Measurements from ENCODE around the gene TAF1C. TPM values are rescaled to one million over a fixed set of nuclear protein-coding genes. Genes with fewer than 3 reads are reported as not detected.

TAF1C gene
- total RNA-seq, 1 donor from 2014 or later, result 14.1 TPM

DNA sequence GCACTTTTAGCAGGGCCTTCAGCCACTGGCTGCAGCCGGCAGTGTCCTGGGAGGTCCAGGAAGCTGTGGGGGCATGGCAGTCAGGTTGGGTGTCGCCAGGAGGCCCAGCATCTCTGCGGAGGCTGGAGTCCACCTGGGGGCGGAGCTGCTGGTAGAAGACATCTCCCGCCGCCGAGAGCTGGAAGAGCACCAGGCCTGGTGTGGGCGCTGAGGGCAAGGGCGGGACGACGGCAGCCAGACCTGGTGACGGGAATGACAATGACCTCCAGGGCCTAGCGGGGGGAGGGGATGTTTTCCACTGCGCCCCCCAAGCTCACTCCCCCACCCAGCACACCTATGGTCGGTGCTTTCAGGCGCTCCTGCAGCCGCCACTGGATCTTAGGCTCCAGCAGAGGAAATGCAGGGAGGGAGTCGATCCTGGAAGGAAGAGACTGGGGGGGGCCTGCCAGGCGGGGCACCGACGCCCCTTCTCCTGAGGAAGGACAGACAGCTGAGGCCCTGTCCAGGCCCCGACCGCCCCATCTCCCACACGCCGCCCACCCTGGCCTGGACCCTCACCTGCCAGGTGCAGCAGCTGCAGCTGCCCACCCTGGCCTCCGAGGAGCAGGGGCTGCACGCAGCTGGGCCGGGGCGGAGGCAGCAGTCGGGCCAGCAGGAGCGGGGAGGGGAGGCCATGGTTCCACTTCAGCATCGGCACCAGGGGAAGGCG is 7.1 kb downstream of the TAF1C start:
- H3K4me3 ChIP-seq (ENCODE audit: low read length in 3 of 3), result no peak overlapping the region
- no peak overlapping the region for H3K9ac ChIP-seq (ENCODE audit: low read depth in 1 of 3, low read length in 3 of 3)
- no peaks in the 10 kb centered on the region for H3K9me3 ChIP-seq (ENCODE audit: control insufficient read depth in 3 of 3, low read length in 3 of 3)
- H3K36me3 ChIP-seq (ENCODE audit: control insufficient read depth in 3 of 3, insufficient read depth in 3 of 3, low read length in 3 of 3), result peaks cover 44 to 47% (median 45%) of the 10 kb centered on the region in 3 donors
- H3K4me1 ChIP-seq (ENCODE audit: control insufficient read depth in 3 of 3, insufficient read depth in 3 of 3, low read length in 3 of 3), result peaks cover 11 to 38% (median 32%) of the 10 kb centered on the region in 3 donors
- H3K27ac ChIP-seq (ENCODE audit: low read depth, low read length), result no peak overlapping the region
- no peaks in the 10 kb centered on the region for H3K27me3 ChIP-seq (ENCODE audit: control insufficient read depth in 3 of 3, insufficient read depth in 3 of 3, low read length in 3 of 3)

- Histone ChIP-seq H3K4me3 (ENCODE audit: low read length in 3 of 3) (no peak overlapping the region), H3K27me3 (ENCODE audit: control insufficient read depth in 3 of 3, insufficient read depth in 3 of 3, low read length in 3 of 3) (no peaks in the 10 kb centered on the region), H3K9me3 (ENCODE audit: control insufficient read depth in 3 of 3, low read length in 3 of 3) (no peaks in the 10 kb centered on the region), H3K9ac (ENCODE audit: low read depth in 1 of 3, low read length in 3 of 3) (no peak overlapping the region), H3K27ac (ENCODE audit: low read depth, low read length) (no peak overlapping the region), H3K4me1 (ENCODE audit: control insufficient read depth in 3 of 3, insufficient read depth in 3 of 3, low read length in 3 of 3) (peaks cover 11 to 32% (median 32%) of the 10 kb centered on the region in 3 donors), H3K36me3 (ENCODE audit: control insufficient read depth in 3 of 3, insufficient read depth in 3 of 3, low read length in 3 of 3) (peaks cover 43 to 44% (median 43%) of the 10 kb centered on the region in 3 donors)
Observed at GRCh38 chr16:84178892-84179611, 7.8 kb downstream of the TAF1C start.

GRCh38 chr16:84178146-84178765 is 8.6 kb downstream of the TAF1C start:
- H3K4me3 ChIP-seq (ENCODE audit: low read length in 3 of 3), result no peak overlapping the region
- peaks cover 11 to 29% (median 25%) of the 10 kb centered on the region in 3 donors for H3K4me1 ChIP-seq (ENCODE audit: control insufficient read depth in 3 of 3, insufficient read depth in 3 of 3, low read length in 3 of 3)

DNA sequence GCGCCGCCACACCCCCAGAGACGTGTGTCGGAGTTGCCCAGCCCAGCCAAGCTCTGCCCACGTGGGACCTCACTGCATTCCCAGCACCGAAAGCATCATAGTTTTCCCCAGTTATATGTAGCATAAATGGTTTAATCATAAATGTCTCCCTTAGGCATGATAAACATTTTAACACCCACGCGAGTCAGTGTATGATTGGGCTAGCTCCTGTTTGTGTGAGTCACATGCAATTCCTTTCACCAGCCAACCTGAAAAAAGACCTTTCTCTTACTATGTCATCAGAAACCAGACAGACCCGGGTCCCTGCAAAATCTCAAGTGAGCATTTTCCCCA is 9.2 kb downstream of the TAF1C start:
- Histone ChIP-seq H3K4me3 (ENCODE audit: low read length in 3 of 3) (no peak overlapping the region), H3K36me3 (ENCODE audit: control insufficient read depth in 3 of 3, insufficient read depth in 3 of 3, low read length in 3 of 3) (peaks cover 29 to 34% (median 34%) of the 10 kb centered on the region in 3 donors), H3K4me1 (ENCODE audit: control insufficient read depth in 3 of 3, insufficient read depth in 3 of 3, low read length in 3 of 3) (peaks cover 11 to 28% (median 23%) of the 10 kb centered on the region in 3 donors), H3K27ac (ENCODE audit: low read depth, low read length) (peak overlapping the region; percentile 44), H3K9me3 (ENCODE audit: control insufficient read depth in 3 of 3, low read length in 3 of 3) (no peaks in the 10 kb centered on the region), H3K27me3 (ENCODE audit: control insufficient read depth in 3 of 3, insufficient read depth in 3 of 3, low read length in 3 of 3) (peaks cover 0 to 2% (median 0%) of the 10 kb centered on the region in 3 donors), H3K9ac (ENCODE audit: low read depth in 1 of 3, low read length in 3 of 3) (peak overlapping the region in 1 of 3 donors; percentile 9)

More at GRCh38 chr16:84178146-84178765, 8.6 kb downstream of the TAF1C start:
- Histone ChIP-seq H3K27me3 (ENCODE audit: control insufficient read depth in 3 of 3, insufficient read depth in 3 of 3, low read length in 3 of 3) (no peaks in the 10 kb centered on the region), H3K36me3 (ENCODE audit: control insufficient read depth in 3 of 3, insufficient read depth in 3 of 3, low read length in 3 of 3) (peaks cover 35 to 40% (median 38%) of the 10 kb centered on the region in 3 donors), H3K9me3 (ENCODE audit: control insufficient read depth in 3 of 3, low read length in 3 of 3) (no peaks in the 10 kb centered on the region), H3K27ac (ENCODE audit: low read depth, low read length) (peak overlapping the region; percentile 44), H3K9ac (ENCODE audit: low read depth in 1 of 3, low read length in 3 of 3) (no peak overlapping the region)

DNA sequence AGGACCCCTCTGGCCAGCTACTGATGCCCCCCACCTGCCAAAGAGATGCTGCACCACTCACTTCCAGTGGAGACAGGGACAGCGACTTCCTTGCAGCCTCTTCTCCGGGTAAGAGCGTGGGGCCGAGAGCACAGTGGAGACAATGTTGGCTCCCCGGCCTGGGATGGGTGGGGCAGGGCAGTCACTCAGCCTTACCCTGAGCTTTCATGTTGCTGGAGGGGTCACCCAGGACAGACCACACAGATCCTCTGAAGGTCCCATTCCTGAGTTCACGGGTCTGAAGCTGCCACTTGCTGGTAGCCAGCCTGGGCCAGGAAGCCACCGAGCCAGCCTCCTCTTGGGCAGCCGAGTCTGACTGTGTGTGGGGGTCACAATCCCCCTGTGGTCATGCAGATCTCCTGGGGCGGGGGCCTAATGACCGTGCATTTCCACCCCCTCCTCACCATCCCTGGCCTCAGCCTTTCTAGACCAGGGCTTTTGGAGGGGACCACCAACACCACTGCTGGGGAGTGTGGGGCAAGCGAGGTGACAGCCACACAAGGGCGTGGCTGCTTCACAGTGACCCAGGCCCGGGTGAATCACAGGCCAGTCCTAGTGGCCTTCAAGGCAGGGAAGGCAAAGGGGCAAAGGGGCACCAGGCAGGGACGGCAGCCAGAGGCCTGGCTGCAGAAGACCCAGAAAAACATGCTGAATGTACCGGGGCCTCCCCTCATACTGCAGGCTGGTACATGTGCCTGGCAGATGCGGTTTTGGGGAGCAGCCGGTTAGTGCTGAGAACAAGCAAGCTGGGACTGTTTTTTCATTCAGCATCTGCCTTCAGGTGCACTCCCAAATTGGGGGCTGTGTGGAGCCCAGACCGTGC is 10.4 kb downstream of the TAF1C start:
- Histone ChIP-seq H3K27ac (ENCODE audit: low read depth, low read length) (peak overlapping the region; percentile 44), H3K9me3 (ENCODE audit: control insufficient read depth in 3 of 3, low read length in 3 of 3) (no peaks in the 10 kb centered on the region), H3K4me3 (ENCODE audit: low read length in 3 of 3) (no peak overlapping the region)

GRCh38 chr16:84175350-84176081 is 11.3 kb downstream of the TAF1C start:
- H3K4me1 ChIP-seq (ENCODE audit: control insufficient read depth in 3 of 3, insufficient read depth in 3 of 3, low read length in 3 of 3), result peaks cover 11 to 28% (median 23%) of the 10 kb centered on the region in 3 donors

More for the DNA sequence above, 10.4 kb downstream of the TAF1C start:
- peaks cover 11 to 28% (median 23%) of the 10 kb centered on the region in 3 donors for H3K4me1 ChIP-seq (ENCODE audit: control insufficient read depth in 3 of 3, insufficient read depth in 3 of 3, low read length in 3 of 3)
- H3K27me3 ChIP-seq (ENCODE audit: control insufficient read depth in 3 of 3, insufficient read depth in 3 of 3, low read length in 3 of 3), result peaks cover 0 to 5% (median 0%) of the 10 kb centered on the region in 3 donors
- H3K36me3 ChIP-seq (ENCODE audit: control insufficient read depth in 3 of 3, insufficient read depth in 3 of 3, low read length in 3 of 3), result peaks cover 18 to 25% (median 21%) of the 10 kb centered on the region in 3 donors
- H3K9ac ChIP-seq (ENCODE audit: low read depth in 1 of 3, low read length in 3 of 3), result peak overlapping the region in 1 of 3 donors; percentile 60

DNA sequence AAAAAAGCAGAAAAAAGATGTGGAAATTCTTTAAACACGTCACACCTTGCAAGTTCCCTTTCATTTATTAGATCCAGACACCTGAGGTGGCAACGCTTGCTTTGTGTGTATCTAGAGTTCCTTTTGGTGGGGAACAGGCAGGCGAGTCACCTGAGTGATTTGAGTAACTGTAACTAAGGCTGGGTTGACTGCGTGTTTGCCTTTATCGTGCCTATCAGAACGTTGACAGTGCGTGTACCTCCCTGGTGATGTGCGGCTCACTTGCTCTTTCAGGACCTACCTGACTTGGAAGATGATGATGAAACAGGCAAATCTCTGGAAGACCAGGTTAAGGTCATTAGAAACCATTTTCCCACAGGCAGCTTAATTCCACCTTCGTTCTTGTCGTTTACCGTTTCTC is 12.5 kb downstream of the TAF1C start:
- Histone ChIP-seq H3K4me1 (ENCODE audit: control insufficient read depth in 3 of 3, insufficient read depth in 3 of 3, low read length in 3 of 3) (peaks cover 11 to 28% (median 23%) of the 10 kb centered on the region in 3 donors), H3K4me3 (ENCODE audit: low read length in 3 of 3) (no peak overlapping the region), H3K36me3 (ENCODE audit: control insufficient read depth in 3 of 3, insufficient read depth in 3 of 3, low read length in 3 of 3) (peaks cover 8 to 12% (median 9%) of the 10 kb centered on the region in 3 donors), H3K27ac (ENCODE audit: low read depth, low read length) (no peak overlapping the region), H3K9ac (ENCODE audit: low read depth in 1 of 3, low read length in 3 of 3) (no peak overlapping the region), H3K27me3 (ENCODE audit: control insufficient read depth in 3 of 3, insufficient read depth in 3 of 3, low read length in 3 of 3) (peaks cover 0 to 5% (median 0%) of the 10 kb centered on the region in 3 donors), H3K9me3 (ENCODE audit: control insufficient read depth in 3 of 3, low read length in 3 of 3) (no peaks in the 10 kb centered on the region)

More at GRCh38 chr16:84175350-84176081, 11.3 kb downstream of the TAF1C start:
- H3K4me3 ChIP-seq (ENCODE audit: low read length in 3 of 3), result no peak overlapping the region
- peaks cover 12 to 18% (median 13%) of the 10 kb centered on the region in 3 donors for H3K36me3 ChIP-seq (ENCODE audit: control insufficient read depth in 3 of 3, insufficient read depth in 3 of 3, low read length in 3 of 3)
- H3K27me3 ChIP-seq (ENCODE audit: control insufficient read depth in 3 of 3, insufficient read depth in 3 of 3, low read length in 3 of 3), result peaks cover 0 to 5% (median 0%) of the 10 kb centered on the region in 3 donors
- H3K27ac ChIP-seq (ENCODE audit: low read depth, low read length), result no peak overlapping the region
- no peaks in the 10 kb centered on the region for H3K9me3 ChIP-seq (ENCODE audit: control insufficient read depth in 3 of 3, low read length in 3 of 3)
- H3K9ac ChIP-seq (ENCODE audit: low read depth in 1 of 3, low read length in 3 of 3), result peak overlapping the region in 1 of 3 donors; percentile 60

DNA sequence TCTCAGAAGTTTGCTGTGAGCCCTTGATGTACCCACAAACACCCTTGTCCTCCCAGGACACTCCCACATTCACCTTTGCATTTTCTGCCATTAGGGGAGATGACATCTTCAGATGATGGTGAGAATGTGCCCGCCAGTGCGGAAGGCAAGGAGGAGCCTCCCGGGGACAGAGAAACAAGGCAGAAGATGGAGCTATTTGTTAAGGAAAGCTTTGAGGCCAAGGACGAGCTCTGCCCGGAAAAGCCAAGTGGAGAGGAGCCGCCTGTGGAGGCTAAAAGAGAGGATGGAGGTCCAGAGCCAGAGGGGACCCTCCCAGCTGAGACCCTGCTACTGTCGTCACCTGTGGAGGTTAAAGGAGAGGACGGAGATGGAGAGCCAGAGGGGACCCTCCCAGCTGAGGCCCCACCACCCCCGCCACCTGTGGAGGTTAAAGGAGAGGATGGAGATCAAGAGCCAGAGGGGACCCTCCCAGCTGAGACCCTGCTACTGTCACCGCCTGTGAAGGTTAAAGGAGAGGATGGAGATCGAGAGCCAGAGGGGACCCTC is 17.0 kb downstream of the TAF1C start:
- no peaks in the 10 kb centered on the region for H3K36me3 ChIP-seq (ENCODE audit: control insufficient read depth in 3 of 3, insufficient read depth in 3 of 3, low read length in 3 of 3)
- no peak overlapping the region for H3K27ac ChIP-seq (ENCODE audit: low read depth, low read length)
- H3K9me3 ChIP-seq (ENCODE audit: control insufficient read depth in 3 of 3, low read length in 3 of 3), result no peaks in the 10 kb centered on the region
- H3K4me3 ChIP-seq (ENCODE audit: low read length in 3 of 3), result no peak overlapping the region
- peaks cover 0 to 5% (median 5%) of the 10 kb centered on the region in 3 donors for H3K27me3 ChIP-seq (ENCODE audit: control insufficient read depth in 3 of 3, insufficient read depth in 3 of 3, low read length in 3 of 3)
- no peaks in the 10 kb centered on the region for H3K4me1 ChIP-seq (ENCODE audit: control insufficient read depth in 3 of 3, insufficient read depth in 3 of 3, low read length in 3 of 3)
- no peak overlapping the region for H3K9ac ChIP-seq (ENCODE audit: low read depth in 1 of 3, low read length in 3 of 3)

Data from skeletal muscle tissue (tissue), 4 donors.